SHP77 (cell line): Measurements from ENCODE around the gene LRRN2.
A peak's percentile ranks its signal among the peaks of the same experiment; 100 is the strongest.

ENCODE experiments used
- DNase-seq, 2 experiments: peaks; one replicate each; lab custom pipeline; 2025; lab: John Stamatoyannopoulos, UW

Gene LRRN2

GRCh38 chr1:204712708-204713430, 27.3 kb upstream of the LRRN2 start:
- no peak for DNase-seq

- DNase-seq = peak; percentile 95 to 97
These were observed 26.6 kb upstream of the LRRN2 start for GRCh38 chr1:204711947-204712701.

DNA sequence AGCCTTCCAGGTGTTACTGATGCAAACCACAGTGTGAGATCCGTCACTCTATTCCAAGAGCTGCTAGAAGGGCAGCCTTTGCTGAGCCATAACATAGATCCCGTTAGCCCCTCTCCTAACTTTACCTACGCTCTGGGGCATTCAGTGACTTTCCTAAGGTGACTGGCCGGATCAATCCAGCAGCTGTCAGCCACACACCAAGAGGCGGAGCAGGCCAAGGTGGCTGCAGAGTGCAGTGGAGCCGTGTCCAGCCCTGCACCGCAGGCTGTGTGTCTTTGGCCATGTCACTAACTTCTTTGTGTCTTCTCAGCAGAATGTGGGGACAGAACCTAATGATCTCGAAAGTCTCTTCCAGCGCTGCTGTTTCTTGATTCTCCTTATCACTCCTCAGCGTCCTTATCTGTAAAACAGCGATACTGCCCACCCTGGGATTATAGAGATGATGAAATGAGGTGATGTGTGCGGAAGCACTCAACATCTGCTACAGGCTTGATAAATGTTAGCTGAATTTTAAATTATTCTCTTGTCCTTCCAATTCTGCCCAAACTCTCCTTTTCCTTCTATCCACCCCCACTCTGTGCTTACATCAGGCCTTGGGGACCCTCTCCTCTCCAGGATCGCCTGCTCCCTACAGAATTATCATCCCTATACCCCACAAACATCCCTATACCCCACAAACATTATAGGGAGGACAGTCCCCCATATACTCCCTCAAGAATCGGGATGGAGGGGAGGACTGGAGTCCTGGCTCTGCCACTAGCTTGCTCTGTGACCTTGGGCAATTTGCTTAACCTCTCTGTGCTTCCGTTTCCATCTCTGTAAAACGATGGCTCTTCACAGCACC, 25.8 kb upstream of the LRRN2 start:
- DNase-seq = no peak

DNA sequence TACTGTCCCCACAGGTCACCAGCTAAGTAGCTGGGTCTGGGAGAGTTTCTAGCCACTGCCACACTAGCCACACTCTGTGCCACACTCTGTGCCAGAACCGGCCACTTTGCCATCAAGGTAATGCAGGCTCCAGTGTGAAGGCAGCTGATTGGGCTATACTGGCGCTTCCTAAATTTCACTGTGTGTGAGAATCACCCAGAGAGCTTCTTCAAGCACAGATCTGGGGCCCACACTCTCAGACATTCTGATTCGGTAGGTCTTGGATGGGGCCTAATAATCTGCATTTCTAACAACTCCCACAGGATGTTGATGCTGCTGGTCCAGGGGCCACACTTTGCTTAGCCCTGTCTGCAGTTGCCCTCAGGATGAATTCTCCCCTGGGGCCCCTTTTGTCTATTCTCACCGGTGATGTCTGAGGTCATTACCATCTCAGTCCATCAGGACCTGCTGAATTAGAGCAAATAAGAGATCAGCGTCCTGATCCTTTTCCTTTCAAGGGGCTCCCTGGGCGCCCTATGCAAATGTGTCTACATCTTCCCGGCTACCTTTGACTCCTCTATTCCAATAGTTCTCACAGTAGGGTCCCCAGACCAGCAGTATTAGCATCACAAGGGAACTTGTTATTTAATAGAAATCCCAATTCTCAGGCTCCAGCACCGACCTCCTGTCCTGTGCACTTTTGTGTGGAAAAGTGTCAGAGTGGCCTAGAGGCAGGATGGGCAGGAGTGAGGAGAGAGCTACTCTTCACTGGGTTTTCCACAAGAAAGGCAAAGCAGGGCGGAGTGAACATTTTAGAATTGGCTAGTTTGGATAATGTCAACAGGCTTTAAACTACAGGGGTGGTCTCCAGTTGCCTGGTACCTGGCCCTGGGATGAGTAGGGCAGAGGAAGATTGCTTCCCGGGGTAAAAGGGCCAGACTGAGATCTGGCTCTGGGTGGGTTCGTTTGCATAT, 24.7 kb upstream of the LRRN2 start:
- DNase-seq = no peak

- DNase-seq = no peak
These were observed 23.5 kb upstream of the LRRN2 start for GRCh38 chr1:204709021-204709420.

GRCh38 chr1:204706838-204707509, 21.4 kb upstream of the LRRN2 start:
- no peak for DNase-seq

- DNase-seq = no peak
These were observed 20.6 kb upstream of the LRRN2 start for GRCh38 chr1:204705888-204706837.

DNA sequence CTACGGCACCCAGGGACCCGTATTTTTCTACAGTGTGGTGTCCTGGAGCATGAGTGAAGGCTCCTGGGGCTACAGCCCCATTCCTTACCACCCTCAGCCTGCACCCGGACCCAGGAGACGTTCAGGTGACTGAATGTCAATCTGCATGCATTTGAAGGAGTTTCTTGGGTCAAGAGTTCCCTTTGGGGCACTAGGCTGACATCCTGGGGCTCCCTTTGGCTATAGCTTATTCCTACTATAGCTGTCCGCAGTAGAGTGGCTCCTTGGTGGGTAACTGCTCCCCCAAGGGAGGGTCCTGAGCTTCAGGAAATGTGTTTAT, 19.9 kb upstream of the LRRN2 start:
- no peak for DNase-seq

DNA sequence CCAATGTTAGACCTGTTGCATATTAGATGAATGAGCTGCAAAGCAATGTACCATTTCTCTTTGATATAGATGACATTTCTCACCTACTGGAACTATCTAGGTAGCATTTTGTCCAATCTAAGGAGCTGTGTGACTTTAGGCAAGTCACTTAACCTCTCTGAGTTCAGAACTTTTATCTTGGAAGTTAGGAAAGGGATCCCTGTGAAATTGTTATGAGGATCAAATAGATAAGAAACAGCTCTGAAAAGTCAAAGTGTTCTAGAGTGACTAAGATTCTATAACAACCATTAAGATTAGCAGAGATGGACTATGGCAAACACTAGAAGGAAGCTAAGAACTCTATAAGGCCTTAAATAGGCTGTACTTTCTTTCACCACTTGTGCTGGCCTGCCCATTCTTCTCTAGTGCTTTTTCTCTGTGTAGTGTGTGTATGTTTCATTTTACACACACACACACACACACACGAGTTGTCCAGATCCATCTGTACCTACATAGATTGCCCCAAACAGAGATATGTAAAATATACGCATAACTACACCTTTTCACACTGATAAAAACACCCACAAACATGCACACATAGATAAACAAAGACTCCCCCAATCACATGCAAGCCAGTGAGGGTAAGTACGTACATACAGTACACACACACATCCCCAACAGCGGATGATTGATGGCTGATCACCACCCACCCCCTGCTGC, 19.4 kb upstream of the LRRN2 start:
- DNase-seq = no peak

DNA sequence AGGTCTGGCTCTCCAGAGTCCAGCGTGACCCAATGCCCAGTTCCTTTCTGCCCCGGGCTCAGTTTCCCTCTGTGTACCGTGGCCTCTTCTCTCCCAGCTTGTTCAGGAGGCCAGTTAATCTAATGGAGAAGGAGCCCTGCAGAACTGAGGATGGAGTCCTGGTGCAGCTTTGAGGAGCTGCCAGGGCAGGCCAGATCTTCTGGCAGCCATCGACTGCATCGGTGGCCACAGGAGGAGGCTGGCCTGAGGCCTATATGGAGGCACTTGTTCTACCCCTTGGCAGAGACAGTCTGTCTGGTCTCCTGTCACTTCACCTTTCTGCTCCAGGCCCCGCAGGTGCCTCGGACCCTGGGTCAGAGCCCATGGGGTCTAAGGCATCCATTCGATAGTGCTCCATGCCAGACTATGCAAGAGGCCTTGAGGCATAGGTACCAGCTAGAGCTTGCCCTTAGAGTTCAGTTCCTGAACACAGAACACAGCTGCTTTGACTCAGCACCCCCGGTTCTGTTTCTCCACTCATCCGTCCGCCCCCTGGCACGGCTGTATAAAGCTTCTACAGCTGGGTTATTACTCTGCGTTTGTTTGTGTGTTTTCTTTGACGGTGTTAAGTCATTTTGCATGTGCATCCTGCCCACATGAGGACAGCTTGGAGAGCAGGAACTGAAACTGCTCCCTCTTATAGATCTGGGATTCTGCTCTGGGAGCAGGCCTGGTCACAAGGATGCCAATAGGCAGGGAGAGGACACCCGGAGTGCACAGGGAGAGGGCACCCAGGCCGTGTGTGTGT, 18.5 kb upstream of the LRRN2 start:
- DNase-seq = no peak

DNA sequence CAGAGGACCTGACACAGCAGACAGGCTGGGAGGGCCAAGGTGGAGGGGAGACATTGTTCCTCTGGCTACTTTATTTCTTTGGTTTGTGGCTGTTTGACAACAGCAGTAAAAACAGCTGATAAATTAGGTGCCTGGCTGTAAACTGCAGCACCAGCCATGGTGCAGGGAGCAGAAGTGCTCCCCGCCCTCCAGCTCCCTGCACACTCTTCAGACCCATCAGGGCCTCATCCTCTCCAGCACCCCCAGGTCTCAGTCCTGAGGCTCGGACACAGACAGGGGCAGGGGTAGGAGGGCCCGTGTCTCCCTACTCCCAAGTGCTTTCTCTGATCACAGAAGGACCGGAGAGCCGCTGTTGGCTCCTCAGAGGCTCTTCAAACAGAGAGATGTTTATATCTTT, 17.7 kb upstream of the LRRN2 start:
- no peak for DNase-seq

GRCh38 chr1:204702552-204703267, 17.2 kb upstream of the LRRN2 start:
- no peak for DNase-seq

- no peak for DNase-seq
These were observed 15.7 kb upstream of the LRRN2 start for GRCh38 chr1:204701229-204701628.

- no peak for DNase-seq
These were observed 12.4 kb upstream of the LRRN2 start for GRCh38 chr1:204697893-204698292.

DNA sequence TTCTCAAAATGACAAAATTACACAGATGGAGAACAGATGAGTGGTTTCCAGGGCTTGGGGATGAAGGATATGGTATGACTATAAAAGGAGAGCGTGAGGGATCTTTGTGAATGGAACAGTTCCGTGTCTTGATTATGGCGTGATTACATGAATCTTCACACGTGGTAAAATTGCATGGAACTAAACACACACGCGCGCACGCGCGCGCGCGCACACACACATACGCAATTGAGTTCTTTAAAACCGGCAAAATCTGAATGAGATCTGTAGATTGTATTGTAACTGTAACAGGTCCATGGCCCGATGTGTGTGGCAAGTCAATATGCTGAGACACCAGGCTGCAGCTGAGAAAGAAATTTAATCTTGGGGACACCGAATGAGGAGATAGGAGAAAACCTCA, 11.1 kb upstream of the LRRN2 start:
- DNase-seq = no peak

GRCh38 chr1:204695692-204696091, 10.2 kb upstream of the LRRN2 start:
- no peak for DNase-seq

DNA sequence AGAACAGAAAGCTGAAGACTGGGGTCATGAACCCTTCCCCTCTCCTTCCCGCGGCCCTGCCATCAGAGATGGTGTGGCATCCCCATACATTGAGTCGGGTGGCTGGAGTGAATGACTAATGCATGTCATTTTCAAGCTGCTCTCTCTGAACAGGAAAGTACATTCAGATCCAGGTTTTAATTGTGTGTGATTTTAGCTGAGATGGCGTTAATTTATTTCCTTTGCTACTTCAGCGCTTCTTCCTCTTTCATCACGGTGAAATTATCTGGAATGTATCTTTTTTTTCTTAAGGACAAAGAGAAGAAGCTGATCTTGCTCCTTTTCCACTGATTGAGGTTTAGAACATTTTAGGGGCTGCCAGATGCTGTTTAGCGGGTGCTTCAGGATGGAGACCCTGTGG, 8.6 kb upstream of the LRRN2 start:
- DNase-seq = no peak

DNA sequence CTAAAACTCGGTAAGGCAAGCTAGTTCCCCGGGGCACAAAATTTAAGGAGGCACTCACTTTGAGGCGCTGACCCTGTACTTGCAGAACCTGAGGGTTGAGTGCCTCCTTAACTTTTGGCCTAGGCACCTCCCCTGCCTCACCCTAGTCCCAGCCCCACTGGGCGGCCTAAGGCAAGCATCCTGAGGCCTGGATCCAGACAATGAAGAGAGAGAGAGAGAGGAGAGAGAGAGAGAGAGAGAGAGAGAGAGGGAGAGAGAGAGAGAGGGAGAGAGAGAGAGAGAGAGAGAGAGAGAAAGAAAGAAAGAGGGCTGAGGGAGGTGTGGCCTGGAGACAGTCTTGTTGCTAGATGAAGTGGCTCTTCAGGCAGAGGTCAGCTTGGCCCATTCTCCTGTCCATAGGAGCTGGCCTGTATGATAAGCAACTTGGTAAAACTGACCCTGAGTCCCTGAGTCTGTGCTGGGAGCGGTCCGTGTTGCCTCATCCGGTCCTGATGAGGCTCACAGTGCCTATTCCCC, 7.4 kb upstream of the LRRN2 start:
- DNase-seq = no peak
